SK-N-SH (cell line): Measurements from ENCODE around the gene GKN1. TPM values are rescaled to one million over a fixed set of nuclear protein-coding genes. Genes with fewer than 3 reads are reported as not detected.

Experiments used
- CTCF ChIA-PET: fragments of 300-600, 350-600 bp; formaldehyde crosslinking; extraction: SDS; loops from one replicate; lab custom pipeline; 2021; lab: Yijun Ruan, JAX
- POLR2A ChIA-PET: fragments of 350-600 bp; sonication (Branson Sonifier 250); formaldehyde crosslinking; extraction: SDS; loops from one replicate; lab custom pipeline; 2020; ENCODE audit warnings: antibody characterized with exemption, inconsistent platforms; lab: Yijun Ruan, JAX
- DNase-seq: peaks from one replicate; pipeline ENCODE4 v3.0.0; 2012
- H2AFZ ChIP-seq: fragments of 200-600 bp; sonication (generic); 2 replicates; pipeline ENCODE4 v1.8.1; 2016; ENCODE audit warnings: antibody characterized with exemption, mild to moderate bottlenecking, low read depth
- H3F3A ChIP-seq: fragments of 200-600 bp; sonication (generic); replicated peaks from 2 replicates; pipeline ENCODE3; 2016; ENCODE audit warnings: antibody characterized with exemption, mild to moderate bottlenecking; ENCODE audit not compliant: insufficient read depth
- H3K27ac ChIP-seq, 2 experiments: fragments of 200-500 bp in 1 of 2; fragments of 200-600 bp in 1 of 2; sonication (Bioruptor generic) in 1 of 2; sonication (generic), shearing (Covaris generic) in 1 of 2; 2 replicates each; pipeline versions ENCODE4 v1.5.1 to v1.6.1; 2014 to 2016; ENCODE audit warnings: low read depth in 2 of 2, inconsistent platforms in 1 of 2, low read length in 1 of 2, mild to moderate bottlenecking in 1 of 2, mixed read lengths in 1 of 2
- H3K27me3 ChIP-seq: fragments of 200-600 bp; sonication (generic), shearing (Covaris generic); 2 replicates; pipeline ENCODE4 v1.6.1; 2016; ENCODE audit warnings: mixed run types; ENCODE audit not compliant: insufficient read depth
- H3K36me3 ChIP-seq, 2 experiments: fragments of 200-500 bp in 1 of 2; fragments of 200-600 bp in 1 of 2; sonication (Bioruptor generic) in 1 of 2; sonication (generic) in 1 of 2; replicated peaks in 1 of 2; 2 replicates each; pipeline versions ENCODE3 to v1.5.1; 2014 to 2016; ENCODE audit warnings: low read length in 1 of 2, mild to moderate bottlenecking in 1 of 2; ENCODE audit not compliant: insufficient read depth in 2 of 2, control insufficient read depth in 1 of 2
- H3K4me1 ChIP-seq, 2 experiments: fragments of 200-500 bp in 1 of 2; fragments of 200-600 bp in 1 of 2; sonication (Bioruptor generic) in 1 of 2; sonication (generic), shearing (Covaris generic) in 1 of 2; 2 replicates each; pipeline versions ENCODE4 v1.5.1 to v1.6.1; 2014 to 2016; ENCODE audit warnings: low read depth in 1 of 2, low read length in 1 of 2, mixed run types in 1 of 2; ENCODE audit not compliant: insufficient read depth in 2 of 2, control insufficient read depth in 1 of 2
- H3K4me2 ChIP-seq: fragments of 200-600 bp; sonication (generic), shearing (Covaris generic); 2 replicates; pipeline ENCODE4 v1.6.1; 2017; ENCODE audit warnings: mixed run types
- H3K4me3 ChIP-seq, 2 experiments: fragments of 200-500 bp in 1 of 2; fragments of 200-600 bp in 1 of 2; sonication (Bioruptor generic) in 1 of 2; sonication (generic), shearing (Covaris generic) in 1 of 2; 2 replicates each; pipeline versions ENCODE4 v1.5.1 to v1.8.1; 2014 to 2016; ENCODE audit warnings: low read depth in 2 of 2, inconsistent platforms in 1 of 2, low read length in 1 of 2, mild to moderate bottlenecking in 1 of 2, mixed read lengths in 1 of 2, moderate library complexity in 1 of 2
- H3K79me2 ChIP-seq: fragments of 200-600 bp; sonication (generic); 2 replicates; pipeline ENCODE4 v1.8.1; 2017; ENCODE audit warnings: mild to moderate bottlenecking; ENCODE audit not compliant: insufficient read depth
- H3K9ac ChIP-seq: fragments of 200-600 bp; sonication (generic); 2 replicates; pipeline ENCODE4 v1.6.1; 2017; ENCODE audit warnings: mixed run types
- H3K9me2 ChIP-seq: fragments of 200-600 bp; sonication (generic); 2 replicates; pipeline ENCODE4 v1.6.1; 2017; ENCODE audit warnings: mixed run types
- H3K9me3 ChIP-seq: fragments of 200-600 bp; sonication (generic); 2 replicates; pipeline ENCODE4 v1.6.1; 2017; ENCODE audit warnings: mixed run types, mild to moderate bottlenecking, moderate library complexity
- H4K20me1 ChIP-seq: fragments of 200-600 bp; sonication (generic); 2 replicates; pipeline ENCODE4 v1.6.1; 2017; ENCODE audit warnings: mild to moderate bottlenecking, mixed run types; ENCODE audit not compliant: insufficient read depth
- CHD2 ChIP-seq: fragments of 150-350 bp; IDR thresholded peaks from 2 replicates; pipeline ENCODE4 v1.6.1; 2018; ENCODE audit warnings: low read length; ENCODE audit not compliant: partially characterized antibody
- GATA2 ChIP-seq: sonication (generic); formaldehyde crosslinking; IDR thresholded peaks from 2 replicates; pipeline ENCODE4 v1.5.0; 2020; ENCODE audit warnings: mild to moderate bottlenecking, missing genetic modification reagents
- JUND ChIP-seq: IDR thresholded peaks from 2 replicates; pipeline ENCODE4 v1.4.0; 2012
- MEF2A ChIP-seq: IDR thresholded peaks from 2 replicates; pipeline ENCODE4 v1.4.0; 2012; ENCODE audit warnings: low read depth, borderline replicate concordance
- NRF1 ChIP-seq: IDR thresholded peaks from 2 replicates; pipeline ENCODE4 v1.6.1; 2012; ENCODE audit warnings: low read depth, mild to moderate bottlenecking, low read length
- RAD21 ChIP-seq: IDR thresholded peaks from 2 replicates; pipeline ENCODE4 v1.6.1; 2012; ENCODE audit warnings: mild to moderate bottlenecking, low read length
- RXRA ChIP-seq: IDR thresholded peaks from 2 replicates; pipeline ENCODE4 v1.4.0; 2012; ENCODE audit warnings: low read depth, mild to moderate bottlenecking, borderline replicate concordance
- SMC3 ChIP-seq: IDR thresholded peaks from 2 replicates; pipeline ENCODE4 v1.6.1; 2012; ENCODE audit warnings: low read depth, low read length, improper control_type of control experiment
- YY1 ChIP-seq: IDR thresholded peaks from 2 replicates; pipeline ENCODE4 v1.4.0; 2012; ENCODE audit warnings: low read depth, mild to moderate bottlenecking
- WGBS: methylation state at CpG from one replicate; pipeline ENCODE4 v1.1.6; 2017; ENCODE audit warnings: low lambda C conversion rate; 5-methylcytosine and 5-hydroxymethylcytosine counted together
- polyA plus RNA-seq, 3 experiments: library from polyadenylated mRNA; depleted of rRNA; stranded (reverse); fragments of >200 nt; gene quantifications; 2 replicates each; pipeline ENCODE4 v1.2.3, GENCODE V29; 2012
- TF ChIP-seq, protein P1 (sequence below): IDR thresholded peaks from 2 replicates; pipeline ENCODE4 v1.4.0; 2012; ENCODE audit warnings: low read depth
- TF ChIP-seq, protein P2 (sequence below): fragments of 200-600 bp; sonication (generic); IDR thresholded peaks from 2 replicates; pipeline ENCODE4 v1.6.1; 2017; ENCODE audit warnings: antibody characterized with exemption, mild to moderate bottlenecking, moderate library complexity

The GKN1 gene
- polyA plus RNA-seq, 1 of the 3 experiments (the other 2 are of a cell fraction): not detected

DNA sequence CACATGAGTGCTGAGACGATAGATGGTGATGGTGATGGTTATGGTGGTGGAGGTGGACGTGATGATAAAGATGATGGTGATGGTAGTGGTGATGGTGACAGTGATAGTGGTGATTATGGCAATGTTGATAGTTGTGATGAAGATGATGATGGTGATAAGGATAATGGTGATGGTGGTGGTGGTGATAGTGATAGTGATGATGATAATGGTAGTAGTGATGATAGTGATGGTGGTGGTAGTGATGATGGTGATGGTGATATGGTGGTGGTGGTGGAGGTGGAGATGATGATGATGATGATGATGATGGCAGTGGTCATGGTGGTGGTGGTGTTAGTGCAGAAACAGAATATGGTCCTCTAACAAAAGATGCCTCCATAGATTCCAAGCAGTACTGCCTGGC lies 48.8 kb downstream of the GKN1 start:
- ChIA-PET POLR2A (no interaction called here), CTCF (interaction anchor here (0.7 to 4.3 kb wide), 2 partner anchors 38 to 283 kb away, joined by 3 to 24 read pairs; no protein-coding TSS in a partner anchor)
- no peak overlapping the region for H3K4me2 ChIP-seq
- H3K9me2 ChIP-seq: no peaks in the 10 kb centered on the region
- peaks cover 0 to 42% of the 10 kb centered on the region in 2 experiments for H3K36me3 ChIP-seq
- H4K20me1 ChIP-seq: peaks cover 92% of the 10 kb centered on the region
- peaks cover 100% of the 10 kb centered on the region for H3K79me2 ChIP-seq
- peaks cover 18 to 30% of the 10 kb centered on the region in 2 experiments; a peak in 3 of 4 replicates for H3K4me1 ChIP-seq
- H2AFZ ChIP-seq: no peak overlapping the region
- no peak overlapping the region for H3K27ac ChIP-seq
- H3K9me3 ChIP-seq: 0 out of 2 replicates have a peak, but pooled peaks cover 9% of the 10 kb centered on the region
- peaks cover 3% of the 10 kb centered on the region for H3F3A ChIP-seq
- H3K9ac ChIP-seq: no peak overlapping the region
- TF ChIP-seq, protein P1, sequence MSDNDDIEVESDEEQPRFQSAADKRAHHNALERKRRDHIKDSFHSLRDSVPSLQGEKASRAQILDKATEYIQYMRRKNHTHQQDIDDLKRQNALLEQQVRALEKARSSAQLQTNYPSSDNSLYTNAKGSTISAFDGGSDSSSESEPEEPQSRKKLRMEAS: no peak
- TF ChIP-seq YY1: no peak
- no peak for TF ChIP-seq RXRA
- no peak for TF ChIP-seq CHD2
- no peak for TF ChIP-seq GATA2 (CRISPR knock-in tag)
- no peak for TF ChIP-seq MEF2A
- TF ChIP-seq JUND: no peak
- TF ChIP-seq NRF1: no peak
- no peak overlapping the region for H3K4me3 ChIP-seq
- no peaks in the 10 kb centered on the region for H3K27me3 ChIP-seq
- 96% methylated on average over 2 of the region's 2 CpGs for WGBS
- DNase-seq: no peak

DNA sequence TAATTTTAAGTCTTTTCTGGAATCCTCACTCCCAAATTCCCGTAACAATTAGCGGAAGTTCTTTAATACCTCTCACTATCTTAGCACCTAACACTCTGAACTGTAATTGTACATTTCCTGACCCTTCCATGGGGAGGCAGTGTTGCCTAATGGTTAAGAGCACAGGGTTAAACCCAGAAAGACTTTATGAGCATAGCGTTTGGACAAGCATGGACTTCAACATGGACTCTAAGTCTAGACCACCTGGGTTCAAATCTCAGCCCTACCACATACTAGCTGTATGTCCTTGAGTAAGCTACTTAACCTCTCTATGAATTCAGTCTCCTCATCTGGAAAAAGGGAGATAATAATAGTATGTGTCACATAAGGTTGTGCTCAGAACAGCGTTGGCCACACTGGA lies 51.6 kb downstream of the GKN1 start:
- H3K9me3 ChIP-seq: 0 out of 2 replicates have a peak, but pooled peaks cover 13% of the 10 kb centered on the region
- ChIA-PET POLR2A (no interaction called here), CTCF (interaction anchor here (1.0 to 1.5 kb wide), 4 partner anchors 8 to 282 kb away, joined by 3 to 5 read pairs (median 4); no protein-coding TSS in a partner anchor)
- no peak overlapping the region for H3K9ac ChIP-seq
- H4K20me1 ChIP-seq: peaks cover 71% of the 10 kb centered on the region
- H3K4me1 ChIP-seq: peaks cover 9 to 14% of the 10 kb centered on the region in 2 experiments; a peak in 3 of 4 replicates
- 90% methylated on average over 4 of the region's 4 CpGs for WGBS
- DNase-seq: no peak
- peaks cover under 1% of the 10 kb centered on the region for H3F3A ChIP-seq
- H3K27me3 ChIP-seq: no peaks in the 10 kb centered on the region
- no peak overlapping the region for H3K27ac ChIP-seq
- peaks cover 99% of the 10 kb centered on the region for H3K79me2 ChIP-seq
- no peaks in the 10 kb centered on the region for H3K9me2 ChIP-seq
- H2AFZ ChIP-seq: no peak overlapping the region
- TF ChIP-seq SMC3 (peak; percentile 34; the same call in 1 of the 2 replicates), JUND (no peak), RAD21 (peak; percentile 66), RXRA (no peak)
- TF ChIP-seq, protein P2, sequence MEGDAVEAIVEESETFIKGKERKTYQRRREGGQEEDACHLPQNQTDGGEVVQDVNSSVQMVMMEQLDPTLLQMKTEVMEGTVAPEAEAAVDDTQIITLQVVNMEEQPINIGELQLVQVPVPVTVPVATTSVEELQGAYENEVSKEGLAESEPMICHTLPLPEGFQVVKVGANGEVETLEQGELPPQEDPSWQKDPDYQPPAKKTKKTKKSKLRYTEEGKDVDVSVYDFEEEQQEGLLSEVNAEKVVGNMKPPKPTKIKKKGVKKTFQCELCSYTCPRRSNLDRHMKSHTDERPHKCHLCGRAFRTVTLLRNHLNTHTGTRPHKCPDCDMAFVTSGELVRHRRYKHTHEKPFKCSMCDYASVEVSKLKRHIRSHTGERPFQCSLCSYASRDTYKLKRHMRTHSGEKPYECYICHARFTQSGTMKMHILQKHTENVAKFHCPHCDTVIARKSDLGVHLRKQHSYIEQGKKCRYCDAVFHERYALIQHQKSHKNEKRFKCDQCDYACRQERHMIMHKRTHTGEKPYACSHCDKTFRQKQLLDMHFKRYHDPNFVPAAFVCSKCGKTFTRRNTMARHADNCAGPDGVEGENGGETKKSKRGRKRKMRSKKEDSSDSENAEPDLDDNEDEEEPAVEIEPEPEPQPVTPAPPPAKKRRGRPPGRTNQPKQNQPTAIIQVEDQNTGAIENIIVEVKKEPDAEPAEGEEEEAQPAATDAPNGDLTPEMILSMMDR: peak; percentile 42
- peaks cover 0 to 30% of the 10 kb centered on the region in 2 experiments for H3K36me3 ChIP-seq
- H3K4me3 ChIP-seq: no peak overlapping the region
- no peak overlapping the region for H3K4me2 ChIP-seq
